ENCODE measurements around the gene NRCAM.
A peak's percentile ranks its signal among the peaks of the same experiment; 100 is the strongest.
"Not testable (repeated sequence)": the region's sequence is repeated elsewhere in the genome, so short reads cannot be mapped to it uniquely, and the experiment has no call there.

The NRCAM gene

GRCh38 chr7:108403597-108404217 is 52.5 kb downstream of the NRCAM start:
- Histone ChIP-seq H3K4me3 (ENCODE audit: low read depth, low read length) (peak overlapping the region; percentile 34), H3K9me3 (no peaks in the 10 kb centered on the region), H3K27me3 (no peaks in the 10 kb centered on the region), H3K4me1 (peaks cover 37% of the 10 kb centered on the region), H3K36me3 (no peaks in the 10 kb centered on the region; the same call in 1 of the 2 replicates)
- TF ChIP-seq, protein P1, sequence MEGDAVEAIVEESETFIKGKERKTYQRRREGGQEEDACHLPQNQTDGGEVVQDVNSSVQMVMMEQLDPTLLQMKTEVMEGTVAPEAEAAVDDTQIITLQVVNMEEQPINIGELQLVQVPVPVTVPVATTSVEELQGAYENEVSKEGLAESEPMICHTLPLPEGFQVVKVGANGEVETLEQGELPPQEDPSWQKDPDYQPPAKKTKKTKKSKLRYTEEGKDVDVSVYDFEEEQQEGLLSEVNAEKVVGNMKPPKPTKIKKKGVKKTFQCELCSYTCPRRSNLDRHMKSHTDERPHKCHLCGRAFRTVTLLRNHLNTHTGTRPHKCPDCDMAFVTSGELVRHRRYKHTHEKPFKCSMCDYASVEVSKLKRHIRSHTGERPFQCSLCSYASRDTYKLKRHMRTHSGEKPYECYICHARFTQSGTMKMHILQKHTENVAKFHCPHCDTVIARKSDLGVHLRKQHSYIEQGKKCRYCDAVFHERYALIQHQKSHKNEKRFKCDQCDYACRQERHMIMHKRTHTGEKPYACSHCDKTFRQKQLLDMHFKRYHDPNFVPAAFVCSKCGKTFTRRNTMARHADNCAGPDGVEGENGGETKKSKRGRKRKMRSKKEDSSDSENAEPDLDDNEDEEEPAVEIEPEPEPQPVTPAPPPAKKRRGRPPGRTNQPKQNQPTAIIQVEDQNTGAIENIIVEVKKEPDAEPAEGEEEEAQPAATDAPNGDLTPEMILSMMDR (IDR thresholded peaks at IDR 0.05; ENCODE audit: low read depth, low read length) = no peak
- DNase-seq = peak; percentile 43

GRCh38 chr7:108402865-108403264 is 53.4 kb downstream of the NRCAM start:
- DNase-seq = no peak
- Histone ChIP-seq H3K36me3 (peaks cover 4% of the 10 kb centered on the region; the same call in 1 of the 2 replicates), H3K4me1 (peaks cover 30% of the 10 kb centered on the region), H3K9me3 (no peaks in the 10 kb centered on the region), H3K27me3 (no peaks in the 10 kb centered on the region), H3K4me3 (ENCODE audit: low read depth, low read length) (no peak overlapping the region)
- TF ChIP-seq, protein P1 (IDR thresholded peaks at IDR 0.05; ENCODE audit: low read depth, low read length) = no peak

- Histone ChIP-seq H3K27me3 (no peaks in the 10 kb centered on the region), H3K4me3 (ENCODE audit: low read depth, low read length) (no peak overlapping the region), H3K9me3 (no peaks in the 10 kb centered on the region), H3K4me1 (no peaks in the 10 kb centered on the region), H3K36me3 (peaks cover 45% of the 10 kb centered on the region)
- TF ChIP-seq, protein P1 (IDR thresholded peaks at IDR 0.05; ENCODE audit: low read depth, low read length) = no peak
- no peak for DNase-seq
Measured at GRCh38 chr7:108396080-108396479, 60.2 kb downstream of the NRCAM start.

DNA sequence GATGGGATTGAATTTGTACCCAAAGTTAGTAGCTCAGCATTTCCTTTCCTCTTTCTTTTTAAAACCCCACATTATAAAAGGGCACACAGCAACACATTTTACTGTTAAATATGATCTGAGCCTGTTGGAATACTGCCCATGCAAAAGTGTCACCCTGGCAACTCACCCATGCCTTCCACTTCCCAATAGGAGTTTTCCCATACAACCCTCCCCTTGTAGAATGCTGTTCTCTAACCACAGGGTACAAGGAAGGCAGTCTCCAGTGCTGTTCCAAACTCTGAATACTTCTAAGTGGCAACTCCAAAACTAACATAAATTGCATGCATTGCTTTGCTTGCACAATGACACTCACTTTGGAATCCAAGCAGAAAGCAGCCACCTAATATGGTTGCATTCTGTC is 60.8 kb downstream of the NRCAM start:
- no peaks in the 10 kb centered on the region for H3K27me3 ChIP-seq
- no peaks in the 10 kb centered on the region for H3K4me1 ChIP-seq
- H3K4me3 ChIP-seq (ENCODE audit: low read depth, low read length) = no peak overlapping the region
- no peaks in the 10 kb centered on the region for H3K9me3 ChIP-seq
- TF ChIP-seq, protein P1 (IDR thresholded peaks at IDR 0.05; ENCODE audit: low read depth, low read length) = no peak
- H3K36me3 ChIP-seq = peaks cover 49% of the 10 kb centered on the region
- no peak for DNase-seq

- not testable (repeated sequence) for H3K4me1 ChIP-seq; H3K27me3 ChIP-seq; DNase-seq; H3K9me3 ChIP-seq; H3K4me3 ChIP-seq (ENCODE audit: low read depth, low read length)
- H3K36me3 ChIP-seq = peaks cover 45% of the 10 kb centered on the region
Measured at GRCh38 chr7:108393097-108393496, 63.1 kb downstream of the NRCAM start.

GRCh38 chr7:108387686-108388085 is 68.5 kb downstream of the NRCAM start:
- DNase-seq; H3K27me3 ChIP-seq; H3K9me3 ChIP-seq; H3K4me3 ChIP-seq (ENCODE audit: low read depth, low read length): not testable (repeated sequence)
- Histone ChIP-seq H3K4me1 (peaks cover 20% of the 10 kb centered on the region), H3K36me3 (peaks cover 12% of the 10 kb centered on the region)

GRCh38 chr7:108385834-108386422 is 70.3 kb downstream of the NRCAM start:
- DNase-seq = no peak
- no peaks in the 10 kb centered on the region for H3K9me3 ChIP-seq
- H3K27me3 ChIP-seq = no peaks in the 10 kb centered on the region
- peaks cover 8% of the 10 kb centered on the region for H3K36me3 ChIP-seq
- TF ChIP-seq, protein P1 (IDR thresholded peaks at IDR 0.05; ENCODE audit: low read depth, low read length) = no peak
- no peak overlapping the region for H3K4me3 ChIP-seq (ENCODE audit: low read depth, low read length)
- peaks cover 20% of the 10 kb centered on the region for H3K4me1 ChIP-seq

Measured in BE2C (cell line).